Adipose tissue (tissue), 3 donors: ENCODE results near the gene TMEM135. TPM values are rescaled to one million over a fixed set of nuclear protein-coding genes. Genes with fewer than 3 reads are reported as not detected.
"Not testable (repeated sequence)": the region's sequence is repeated elsewhere in the genome, so short reads cannot be mapped to it uniquely, and the experiment has no call there.

Experiments
- H3K27ac ChIP-seq: one replicate; pipeline ENCODE4 v1.5.1; 2013; ENCODE audit warnings: low read depth, low read length
- WGBS, 3 donors: extraction: QIAGEN DNeasy Blood & Tissue Kit; methylation state at CpG; one replicate each; pipeline ENCODE4 v1.1.7; 2013; 5-methylcytosine and 5-hydroxymethylcytosine counted together
- polyA plus RNA-seq, 3 donors: library from polyadenylated mRNA; stranded (reverse); fragments of 200-250 nt; gene quantifications; one replicate each; pipeline ENCODE4 v1.2.3, GENCODE V29; 2013
- donor health status: healthy with polysubstance abuse.
- donor health status: Bipolar disorder and iron deficiency.
- donor health status: healthy.

TMEM135 gene
- polyA plus RNA-seq, 3 donors = 4.8 to 26.3 (median 14.6) TPM

DNA sequence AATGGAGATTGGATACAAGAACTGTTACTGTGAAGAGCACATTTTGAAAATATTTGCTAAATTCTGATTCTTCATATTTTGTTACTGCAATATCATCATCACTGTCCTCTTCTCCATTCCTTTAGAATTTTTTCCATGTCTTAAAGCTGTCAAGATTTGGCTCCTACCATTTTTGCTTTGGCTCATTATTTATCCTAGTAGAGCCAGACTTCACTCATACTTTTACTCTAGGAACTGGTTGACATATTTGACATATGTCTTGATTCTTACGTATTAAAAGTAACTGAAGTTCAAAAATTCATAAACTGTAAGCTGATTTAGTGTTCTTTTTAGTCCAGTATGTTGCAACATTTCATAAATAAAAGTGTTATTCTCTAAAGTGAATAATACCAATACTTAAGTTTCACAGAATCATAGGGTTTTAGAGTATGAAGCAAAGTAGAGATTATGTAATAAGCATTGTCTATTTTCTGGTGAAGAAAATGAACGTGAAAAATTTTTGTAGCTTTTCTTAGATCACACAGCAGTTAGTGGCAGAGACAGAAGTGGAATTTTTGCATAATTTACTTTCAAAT is 225.6 kb downstream of the TMEM135 start:
- 25 to 43% (median 29%) methylated on average over 2 of the region's 2 CpGs for WGBS, 3 donors
- no peak overlapping the region for H3K27ac ChIP-seq

DNA sequence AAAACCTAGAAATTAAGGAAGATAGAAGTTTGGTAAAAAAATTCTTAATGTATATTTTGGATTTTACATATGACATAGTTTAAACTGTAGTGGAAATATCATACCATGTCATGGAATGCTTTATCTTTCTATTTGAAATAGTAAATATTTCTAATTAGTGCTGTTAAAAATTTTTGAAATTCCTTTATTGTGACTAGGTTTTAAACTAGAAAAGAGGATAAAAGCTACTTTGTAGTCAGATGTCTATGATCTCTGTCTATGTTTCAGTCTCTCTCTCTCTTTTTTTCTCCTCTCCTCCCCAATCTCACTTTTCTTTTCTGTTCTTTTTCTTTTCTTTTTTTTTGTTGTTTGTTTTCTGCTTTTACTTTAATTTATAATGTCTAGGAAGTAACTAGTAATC is 226.2 kb downstream of the TMEM135 start:
- H3K27ac ChIP-seq = no peak overlapping the region

DNA sequence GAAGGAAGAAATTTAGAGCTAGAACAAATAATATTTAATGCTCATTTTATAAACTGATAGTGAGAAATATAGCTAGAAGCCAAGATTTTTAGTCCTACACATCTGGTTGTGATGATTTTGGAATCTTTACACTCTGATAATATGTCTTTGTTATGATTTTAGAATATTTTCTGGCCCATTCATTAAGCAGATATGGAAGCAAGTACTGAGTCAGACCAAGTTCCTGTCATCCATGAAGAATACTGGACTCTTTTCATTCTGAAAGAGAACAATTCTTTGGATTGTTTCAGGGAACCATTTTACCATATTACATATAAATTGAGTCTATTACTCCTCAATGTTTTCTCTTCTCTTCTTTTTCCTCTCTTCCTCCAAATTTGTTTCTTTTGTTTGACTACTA is 227.4 kb downstream of the TMEM135 start:
- no peak overlapping the region for H3K27ac ChIP-seq

DNA sequence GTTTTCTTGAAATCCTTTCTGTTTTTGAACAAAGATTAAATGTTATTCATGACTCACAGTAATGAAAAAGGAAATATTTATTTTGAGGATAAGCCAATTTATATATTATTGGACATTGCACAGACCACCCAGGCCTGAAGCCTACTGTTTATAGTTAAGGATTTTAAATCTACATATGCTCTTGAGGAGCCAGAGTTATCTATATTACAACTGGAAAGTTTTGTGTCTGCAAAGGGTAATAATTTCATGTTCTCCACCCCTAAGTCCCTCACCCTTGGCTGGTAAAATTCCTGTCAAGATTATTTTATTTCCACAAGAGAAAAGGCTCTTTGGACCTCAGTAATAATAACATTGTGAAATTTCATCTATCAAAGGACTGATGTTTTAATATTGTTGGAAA is 228.2 kb downstream of the TMEM135 start:
- H3K27ac ChIP-seq = no peak overlapping the region

DNA sequence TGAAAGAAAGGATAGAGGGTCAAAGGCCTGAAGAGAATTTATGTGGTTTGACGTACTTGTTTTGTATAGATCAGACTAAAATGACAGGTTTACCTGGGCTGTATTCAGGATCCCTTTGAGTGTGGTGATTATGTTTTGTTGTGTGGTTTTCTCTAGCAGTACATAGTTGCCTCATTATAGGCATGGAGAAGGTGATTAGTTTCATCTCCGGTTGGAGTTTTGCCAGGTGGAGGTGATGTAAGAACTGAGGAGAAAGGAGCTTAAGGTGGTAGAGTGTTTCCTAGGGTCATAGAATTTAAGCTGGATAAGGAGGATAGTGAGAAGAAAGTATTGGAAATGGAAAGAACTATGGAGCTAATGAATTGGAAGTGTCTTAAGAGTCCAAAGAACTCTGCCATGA is 229.0 kb downstream of the TMEM135 start:
- WGBS, 3 donors = 74 to 93% (median 76%) methylated on average over 2 of the region's 2 CpGs
- no peak overlapping the region for H3K27ac ChIP-seq

DNA sequence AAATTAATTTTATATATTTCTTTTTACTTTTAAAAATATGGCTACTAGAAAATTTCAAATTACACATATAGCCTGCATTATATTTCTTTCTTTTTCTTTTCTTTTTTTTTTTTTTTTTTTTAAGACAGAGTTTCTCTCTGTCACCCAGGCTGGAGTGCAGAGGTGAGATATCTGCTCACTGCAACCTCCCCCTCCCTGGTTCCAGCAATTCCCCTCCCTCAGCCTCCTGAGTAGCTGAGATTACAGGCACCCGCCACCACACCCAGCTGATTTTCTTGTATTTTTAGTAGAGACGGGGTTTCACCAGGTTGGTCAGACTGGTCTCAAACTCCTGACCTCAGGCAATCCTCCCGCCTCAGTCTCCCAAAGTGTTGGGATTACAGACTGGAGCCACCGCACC is 234.2 kb downstream of the TMEM135 start:
- H3K27ac ChIP-seq = not testable (repeated sequence)
- WGBS, 3 donors = 97 to 99% (median 98%) methylated on average over 4 of the region's 4 CpGs

DNA sequence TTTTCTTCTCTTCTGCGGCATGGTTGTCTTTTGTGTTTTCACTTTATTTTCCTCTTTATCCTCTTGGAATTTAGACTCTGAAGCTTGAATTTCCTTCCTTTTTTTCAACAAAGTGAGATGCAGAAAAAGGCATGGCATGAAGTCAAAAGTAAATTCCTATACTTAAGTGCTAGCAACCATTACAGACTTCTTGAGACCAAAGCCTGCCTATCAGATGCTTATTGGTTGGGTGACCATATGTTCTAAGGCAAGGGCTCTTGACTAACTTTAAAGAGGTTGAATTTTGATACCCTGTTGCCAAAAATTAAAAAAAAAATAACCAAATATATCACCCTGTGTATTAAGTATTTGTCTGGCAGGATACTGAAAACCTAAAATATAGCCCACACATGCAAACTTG is 237.4 kb downstream of the TMEM135 start:
- WGBS, 3 donors = 73 to 84% (median 75%) methylated on average over 1 of the region's 1 CpG
- no peak overlapping the region for H3K27ac ChIP-seq

DNA sequence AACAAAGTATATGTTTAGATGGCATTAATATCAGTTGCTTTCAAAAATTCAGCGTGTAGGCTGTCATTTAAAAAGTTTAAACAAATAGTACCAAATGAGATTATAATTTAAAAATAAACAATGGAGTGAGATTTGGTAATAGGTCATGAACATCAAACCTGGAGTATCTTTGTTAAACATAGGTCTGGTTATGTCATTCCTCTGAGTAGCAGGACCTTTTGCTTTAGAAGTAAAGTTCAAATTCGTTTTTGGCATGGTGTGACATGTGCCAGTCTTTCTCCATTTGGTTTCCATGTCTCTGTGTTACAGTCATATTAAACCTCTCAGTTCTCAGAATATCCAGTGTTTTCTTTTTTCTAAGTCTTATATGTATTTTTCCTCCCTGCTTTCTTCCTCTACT is 242.4 kb downstream of the TMEM135 start:
- WGBS, 3 donors = 36 to 80% (median 74%) methylated on average over 2 of the region's 2 CpGs
- no peak overlapping the region for H3K27ac ChIP-seq

DNA sequence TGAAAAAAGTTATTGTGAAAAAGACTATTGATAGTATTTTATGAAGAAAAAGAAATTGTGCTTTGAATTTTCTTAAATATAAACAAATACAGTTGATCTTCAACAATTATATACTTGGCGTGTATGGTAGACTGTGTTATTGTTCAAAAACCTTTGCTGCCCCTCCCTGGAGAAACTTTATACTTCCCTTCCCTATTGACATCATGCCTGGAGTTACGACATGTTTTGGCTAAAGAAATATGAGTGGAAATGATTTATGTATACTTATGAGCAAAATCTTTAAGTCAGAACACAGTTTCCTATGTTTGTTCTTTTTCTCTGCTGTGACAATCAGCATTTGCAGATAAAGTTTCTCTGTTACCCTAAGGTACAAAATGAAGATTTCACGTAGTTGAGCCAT is 243.8 kb downstream of the TMEM135 start:
- 26 to 33% (median 29%) methylated on average over 3 of the region's 3 CpGs for WGBS, 3 donors
- no peak overlapping the region for H3K27ac ChIP-seq

DNA sequence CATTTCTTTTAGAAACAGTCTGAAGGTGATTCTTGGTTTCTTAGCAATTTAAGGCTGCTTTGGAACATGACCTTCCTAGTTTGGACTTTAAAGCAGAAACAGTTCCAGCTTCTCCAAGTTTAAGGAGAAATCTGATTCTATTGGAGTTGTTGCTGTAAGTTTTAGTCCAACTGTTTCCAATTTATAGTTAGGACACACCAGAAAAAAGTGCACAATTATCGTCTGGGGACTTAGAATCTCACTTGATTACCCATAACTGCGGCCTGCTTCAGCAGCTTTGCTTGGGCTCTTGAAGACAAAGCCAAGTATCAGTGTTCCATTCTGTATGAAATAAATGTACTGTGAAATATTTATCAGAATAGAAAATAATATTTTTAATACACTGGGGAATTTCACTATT is 246.6 kb downstream of the TMEM135 start:
- no peak overlapping the region for H3K27ac ChIP-seq
- 54 to 61% (median 60%) methylated on average over 2 of the region's 2 CpGs for WGBS, 3 donors

DNA sequence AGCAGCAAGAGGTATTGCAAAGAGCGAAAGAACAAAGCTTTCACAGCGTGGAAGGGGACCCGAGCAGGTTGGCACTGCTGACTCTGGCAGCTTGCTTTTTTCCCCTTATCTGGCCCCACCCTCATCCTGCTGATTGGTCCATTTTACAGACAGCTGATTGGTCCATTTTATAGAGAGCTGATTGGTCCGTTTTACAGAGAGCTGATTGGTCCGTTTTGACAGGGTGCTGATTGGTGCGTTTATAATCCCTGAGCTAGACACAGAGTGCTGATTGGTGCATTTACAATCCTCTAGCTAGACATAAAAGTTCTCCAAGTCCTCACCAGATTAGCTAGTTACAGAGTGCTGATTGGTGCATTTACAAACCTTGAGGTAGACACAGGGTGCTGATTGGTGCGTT is 247.9 kb downstream of the TMEM135 start:
- H3K27ac ChIP-seq = not testable (repeated sequence)
- 87 to 98% (median 92%) methylated on average over 6 to 7 of the region's 7 CpGs for WGBS, 3 donors

DNA sequence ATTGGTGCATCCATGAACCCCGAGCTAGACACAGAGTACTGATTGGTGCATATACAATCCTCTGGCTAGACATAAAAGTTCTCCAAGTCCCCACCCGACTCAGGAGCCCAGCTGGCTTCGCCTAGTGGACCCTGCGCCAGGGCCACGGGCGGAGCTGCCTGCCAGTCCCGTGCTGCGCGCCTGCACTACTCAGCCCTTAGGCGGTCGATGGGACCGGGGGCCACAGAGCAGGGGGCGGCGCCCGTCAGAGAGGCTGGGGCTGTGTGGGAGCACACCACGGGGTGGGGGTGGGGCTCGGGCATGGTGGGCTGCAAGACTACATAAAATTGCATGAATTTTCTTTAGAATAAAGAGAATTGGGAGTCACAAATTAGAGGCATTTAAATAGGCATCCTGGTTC is 248.6 kb downstream of the TMEM135 start:
- WGBS, 3 donors = 96 to 98% (median 98%) methylated on average over 17 of the region's 17 CpGs
- no peak overlapping the region for H3K27ac ChIP-seq

DNA sequence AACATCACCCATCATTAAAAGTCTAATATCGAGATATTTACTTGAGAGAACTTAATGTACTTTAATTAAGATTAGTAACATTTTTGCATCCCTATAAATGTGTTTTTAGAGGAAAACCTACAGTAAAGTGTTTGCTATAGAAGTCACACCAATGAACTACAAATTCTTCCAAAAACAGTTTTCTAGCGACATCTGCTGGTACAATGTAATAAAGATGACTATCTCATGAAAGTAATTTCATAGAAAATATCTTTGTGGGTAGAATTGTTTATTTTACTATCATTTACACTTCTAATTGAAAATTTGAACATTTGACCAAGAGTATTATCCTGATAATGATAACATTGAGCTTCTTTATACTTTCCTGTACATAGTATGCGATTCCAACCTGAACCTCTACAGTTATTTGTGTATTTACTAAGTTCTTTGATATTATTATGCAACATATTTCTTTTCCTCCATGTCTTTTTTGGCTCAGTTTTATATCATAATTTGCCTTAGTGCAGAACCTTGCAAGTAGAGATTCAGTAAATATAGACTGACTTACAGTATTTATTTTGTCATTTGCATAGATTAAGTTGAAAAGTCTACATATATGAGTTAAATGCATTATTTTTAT is 252.7 kb downstream of the TMEM135 start:
- no peak overlapping the region for H3K27ac ChIP-seq
- WGBS, 3 donors = 5 to 28% (median 16%) methylated on average over 3 of the region's 3 CpGs

DNA sequence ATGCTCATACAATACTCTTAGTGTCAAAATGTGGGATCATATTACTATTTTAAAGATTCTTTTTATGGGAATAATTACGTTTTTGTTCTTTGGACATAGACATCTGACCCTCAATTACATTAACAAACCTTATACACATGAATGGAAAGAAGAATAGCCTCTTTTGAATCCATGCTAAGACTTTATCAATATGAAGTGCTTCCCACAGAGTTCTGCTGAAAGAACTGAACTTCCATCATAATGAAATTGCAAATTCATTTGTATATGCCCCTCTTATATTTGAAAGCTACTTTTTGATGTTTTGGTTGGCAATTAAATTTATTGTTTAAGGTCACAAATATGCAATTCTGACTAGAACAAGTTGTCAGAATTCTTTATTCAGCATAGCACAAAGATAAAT is 254.9 kb downstream of the TMEM135 start:
- no peak overlapping the region for H3K27ac ChIP-seq
- 0 to 57% (median 55%) methylated on average over 1 of the region's 1 CpG for WGBS, 3 donors

DNA sequence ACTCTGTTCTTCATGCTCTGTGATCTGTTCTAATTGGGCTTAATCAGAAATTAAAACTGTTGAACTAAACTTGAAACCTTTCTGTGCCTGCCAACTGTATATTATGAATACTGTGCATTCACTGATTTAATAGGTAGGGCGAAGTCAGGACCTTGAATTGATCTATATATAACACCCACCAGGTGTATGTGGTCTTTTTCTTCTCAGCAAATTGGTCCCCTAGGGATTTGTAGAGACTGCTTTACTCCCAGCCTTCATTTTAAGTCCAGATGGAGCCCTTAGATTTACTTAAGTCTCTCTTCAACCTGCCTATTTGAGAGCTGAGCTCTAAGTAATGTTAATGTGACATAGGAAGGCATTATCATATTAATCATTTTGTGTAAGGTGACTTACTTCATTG is 257.5 kb downstream of the TMEM135 start:
- H3K27ac ChIP-seq = no peak overlapping the region
- WGBS, 3 donors = 52 to 98% (median 95%) methylated on average over 1 of the region's 1 CpG

DNA sequence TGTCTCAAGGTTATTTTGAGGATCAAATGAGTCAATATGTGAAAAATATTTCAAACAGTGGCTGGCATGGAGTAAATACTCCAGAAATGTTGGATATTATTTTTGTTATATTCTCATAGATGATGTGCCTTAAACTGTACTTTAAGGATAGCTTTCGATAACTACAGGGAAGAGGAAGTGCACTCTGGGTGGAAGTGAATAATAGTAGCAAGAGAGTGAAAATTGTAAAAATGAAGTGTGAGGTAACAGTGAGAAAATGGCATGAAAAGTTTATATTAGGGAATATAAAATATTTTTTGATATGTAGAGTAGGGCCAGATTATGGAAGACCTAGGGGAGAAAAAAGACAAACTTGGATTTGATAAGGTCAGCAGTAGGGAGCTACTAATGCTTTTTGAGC is 258.9 kb downstream of the TMEM135 start:
- H3K27ac ChIP-seq = no peak overlapping the region
- WGBS, 3 donors = 87 to 100% (median 90%) methylated on average over 1 of the region's 1 CpG

DNA sequence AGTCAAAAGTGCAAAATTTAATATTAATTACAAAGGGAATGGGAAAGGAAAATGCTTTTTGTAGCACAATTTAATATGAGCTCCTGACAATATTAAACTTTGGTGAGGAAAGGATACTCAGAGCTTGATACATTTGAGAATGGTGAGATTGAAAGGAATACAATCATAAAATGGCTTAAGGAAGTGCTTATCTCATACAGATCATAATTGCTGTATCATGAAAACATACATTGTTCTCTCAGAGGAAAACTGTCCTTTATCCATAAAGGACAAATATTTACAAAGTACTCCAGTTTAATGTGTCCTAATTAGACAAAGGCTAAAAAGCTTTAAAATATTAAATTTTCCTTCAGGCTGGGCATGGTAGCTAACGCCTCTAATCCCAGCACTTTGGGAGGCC is 260.4 kb downstream of the TMEM135 start:
- WGBS, 3 donors = 98 to 100% (median 99%) methylated on average over 1 of the region's 1 CpG
- H3K27ac ChIP-seq = no peak overlapping the region

DNA sequence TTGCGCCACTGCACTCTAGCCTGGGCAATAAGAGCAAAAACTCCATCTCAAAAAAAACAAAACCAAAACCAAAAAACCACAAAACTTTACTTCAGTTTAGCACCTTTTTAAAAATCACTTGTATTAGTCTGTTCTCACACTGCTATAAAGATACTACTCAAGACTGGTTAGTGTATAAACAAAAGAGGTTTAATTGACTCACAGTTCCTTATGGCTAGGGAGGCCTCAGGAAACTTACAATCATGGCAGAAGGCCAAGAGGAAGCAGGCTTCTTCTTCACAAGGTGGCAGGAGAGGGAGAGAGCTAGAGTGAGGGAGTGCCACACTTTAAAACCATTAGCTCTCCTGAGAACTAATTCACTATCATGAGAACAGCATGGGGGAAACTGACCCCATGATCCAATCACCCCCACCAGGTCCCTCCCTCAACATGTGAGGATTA is 261.3 kb downstream of the TMEM135 start:
- no peak overlapping the region for H3K27ac ChIP-seq
- 95 to 100% (median 98%) methylated on average over 1 of the region's 1 CpG for WGBS, 3 donors

DNA sequence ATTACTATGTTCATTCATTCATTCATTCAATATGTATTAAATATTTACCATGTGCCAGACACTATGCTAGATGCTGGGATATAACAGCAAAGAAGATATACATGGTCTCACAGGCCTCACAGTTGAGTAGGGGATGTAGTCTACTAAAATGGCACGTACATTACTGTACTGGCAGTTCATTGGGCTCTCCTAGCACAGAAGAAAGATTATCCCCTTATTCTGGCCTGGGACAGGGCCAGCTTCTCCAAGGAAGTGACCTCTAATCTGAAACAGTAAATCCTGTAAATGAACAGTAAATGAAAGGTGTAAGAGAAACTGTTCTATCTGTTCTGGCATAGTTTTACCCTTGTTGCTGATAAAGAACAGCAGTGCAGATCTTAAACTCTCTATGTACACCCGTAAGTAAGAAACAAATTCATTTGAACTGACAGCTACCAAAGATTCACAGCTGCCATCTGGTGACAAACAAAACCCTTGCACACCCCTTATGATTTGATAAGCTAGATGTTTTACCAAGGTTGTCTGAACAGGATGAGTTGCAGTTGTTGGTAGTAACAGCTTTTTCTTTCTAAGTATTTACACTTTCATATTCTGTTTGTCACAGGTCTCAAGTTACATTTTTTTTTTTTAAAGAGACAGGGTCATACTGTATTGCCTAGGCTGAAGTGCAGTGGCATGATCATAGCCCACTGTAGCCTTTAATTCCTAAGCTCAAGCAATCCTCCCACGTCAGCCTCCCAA is 263.1 kb downstream of the TMEM135 start:
- no peak overlapping the region for H3K27ac ChIP-seq
- 49 to 70% (median 68%) methylated on average over 3 of the region's 3 CpGs for WGBS, 3 donors
